SK-MEL-5 (cell line): ENCODE results near the gene GIPC1. TPM values are rescaled to one million over a fixed set of nuclear protein-coding genes. Genes with fewer than 3 reads are reported as not detected.

Experiments used
- DNase-seq: peaks from one replicate; pipeline ENCODE4 v3.0.0-alpha.2; 2016; ENCODE audit warnings: low read depth, low spot score
- in situ Hi-C: cut with HindIII; loops from 2 replicates; pipeline ENCODE4 v1.10.0; 2016; ENCODE audit warnings: low sequenced_read_pairs, high pct_unique_total_duplicates, low pct_unique_long_range_greater_than_20kb
- small RNA-seq, 2 experiments: library from RNA; depleted of rRNA; stranded (forward); fragments of <200 nt; gene quantifications; one replicate each; pipeline ENCODE3, GENCODE V24; 2014
- total RNA-seq: library from RNA; depleted of rRNA; stranded (reverse); fragments of >200 nt; shearing (Covaris generic); gene quantifications from 2 replicates; pipeline ENCODE4 v1.2.3, GENCODE V29; 2014; rRNA removed

The GIPC1 gene
- total RNA-seq, 1 experiment from 2014 or later = 229 TPM

DNA sequence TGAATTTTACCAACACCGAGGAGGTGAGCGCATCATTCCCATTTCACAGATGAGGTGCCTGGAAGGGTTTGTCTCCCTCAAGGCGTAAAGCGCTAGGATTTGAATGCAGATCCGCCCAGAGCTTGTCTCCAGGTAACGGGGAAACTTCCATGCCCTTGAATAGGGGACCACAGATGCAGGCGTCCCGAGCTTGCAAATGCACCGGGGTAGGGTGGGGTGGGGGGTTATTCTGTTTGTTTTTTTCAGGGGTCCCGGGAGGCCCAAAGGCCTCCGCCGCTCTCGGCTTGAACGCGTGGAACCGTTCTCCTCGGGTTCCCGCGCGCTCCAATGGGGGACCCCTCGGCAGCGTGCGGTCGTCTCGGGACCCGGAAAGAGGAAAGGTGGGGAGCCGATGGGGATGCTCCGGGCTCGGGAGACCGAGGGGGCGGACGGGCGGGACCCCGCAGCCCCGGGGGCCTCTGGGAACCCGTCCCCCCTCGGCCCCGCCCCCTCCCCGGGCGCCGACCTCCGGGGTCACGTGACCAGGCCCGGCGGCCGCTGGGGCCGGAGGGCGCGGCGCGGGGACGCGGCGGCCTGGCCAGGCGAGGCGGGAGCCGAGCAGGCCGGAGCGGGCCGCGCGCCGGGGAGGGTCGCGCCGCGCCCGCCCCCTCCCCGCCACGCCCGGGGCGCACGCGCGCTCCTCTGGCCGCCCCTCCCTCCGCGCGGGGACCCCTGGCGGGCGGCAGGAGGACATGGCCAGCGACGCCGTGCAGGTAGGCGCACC is 63.0 kb downstream of the GIPC1 start, which contains the start of gene PKN1:
TSS of gene PKN1 (plus strand) at position 516 of the 763 bp plus-strand sequence. CDS start at position 732, 216 bp downstream.
- no peak for DNase-seq

DNA sequence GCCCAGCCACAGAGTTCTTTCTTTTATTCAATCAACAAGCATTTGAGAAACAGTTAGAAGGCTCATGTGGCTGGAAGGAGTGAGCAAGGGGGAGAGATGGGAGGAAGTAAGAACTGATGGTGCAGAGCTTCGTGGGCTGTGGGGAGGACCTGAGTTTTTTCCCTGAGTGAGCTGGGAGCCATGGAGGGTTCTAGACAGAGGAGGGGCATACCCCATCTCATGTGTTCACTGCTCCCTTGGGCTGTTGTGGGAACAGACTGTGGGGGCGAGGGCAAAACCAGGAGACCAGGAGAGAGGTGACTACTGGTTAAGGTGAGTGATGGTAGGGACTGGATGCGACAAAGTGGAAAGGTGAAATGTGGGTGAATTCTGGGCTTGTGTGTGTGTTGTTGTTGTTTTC is 65.2 kb downstream of the GIPC1 start:
- in situ Hi-C loops = no loop called here
- no peak for DNase-seq

More for the DNA sequence above, 63.0 kb downstream of the GIPC1 start, which contains the start of gene PKN1:
- in situ Hi-C loops = no loop called here

DNA sequence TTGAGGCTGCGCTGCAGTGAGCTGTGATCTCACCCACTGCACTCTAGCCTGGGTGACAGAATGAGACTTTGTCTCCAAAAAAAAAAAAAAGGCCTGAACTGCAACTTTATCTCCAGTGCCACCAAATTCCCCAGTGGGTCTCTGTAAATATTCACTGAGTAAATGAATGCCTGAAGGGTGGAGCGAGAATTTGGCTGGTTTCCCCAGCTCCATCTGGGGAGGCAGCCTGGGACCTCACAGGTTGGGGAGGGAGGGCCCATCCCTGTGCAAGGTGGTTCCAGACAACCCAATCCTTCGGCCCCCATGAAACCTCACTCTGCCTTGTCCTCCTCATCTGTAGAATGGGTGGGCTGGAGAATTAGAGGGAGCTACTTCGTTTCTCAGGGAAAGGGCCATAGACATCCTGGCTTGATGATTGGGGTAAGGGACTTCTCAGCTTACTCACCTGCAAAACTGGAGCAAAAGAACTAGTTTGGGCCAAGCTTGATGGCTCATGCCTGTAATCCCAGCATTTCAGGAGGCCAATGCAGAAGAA is 67.0 kb downstream of the GIPC1 start:
- DNase-seq = no peak
- in situ Hi-C loops = no loop called here

Small RNAs within 50 kb of the gene (small RNA-seq; reads per million reads assigned to genes)
- gene SNRPGP15 = 0 reads per million in 2 experiments

Other genes with a start within 250 kb of the GIPC1 start
- 11.3 and 14.2 TPM in 2 replicates for gene ADGRE5, start 114.7 kb downstream of the GIPC1 start, total RNA-seq
- 72.9 and 76.8 TPM in 2 replicates for gene DDX39A, start 76.8 kb downstream of the GIPC1 start, total RNA-seq
- 29.3 and 31.1 TPM in 2 replicates for gene PKN1, start 62.8 kb downstream of the GIPC1 start, total RNA-seq
- not detected in 2 replicates for gene PTGER1, start 20.8 kb downstream of the GIPC1 start, total RNA-seq
- 96.8 and 105 TPM in 2 replicates for gene DNAJB1, start 22.3 kb upstream of the GIPC1 start, total RNA-seq
- gene TECR, start 33.5 kb upstream of the GIPC1 start, total RNA-seq = 62.8 and 90.9 TPM in 2 replicates
- gene NDUFB7, start 75.9 kb upstream of the GIPC1 start, total RNA-seq = 190 and 221 TPM in 2 replicates
- gene CLEC17A, start 87.0 kb upstream of the GIPC1 start, total RNA-seq = 0.26 TPM in 1 of 2 replicates, not detected in the other
- not detected in 2 replicates for gene ADGRE3, start 178.7 kb upstream of the GIPC1 start, total RNA-seq
- gene ZNF333, start 193.9 kb upstream of the GIPC1 start, total RNA-seq = 4.9 and 7.6 TPM in 2 replicates